ENCODE data around the gene NCOA5.

Gene NCOA5

DNA sequence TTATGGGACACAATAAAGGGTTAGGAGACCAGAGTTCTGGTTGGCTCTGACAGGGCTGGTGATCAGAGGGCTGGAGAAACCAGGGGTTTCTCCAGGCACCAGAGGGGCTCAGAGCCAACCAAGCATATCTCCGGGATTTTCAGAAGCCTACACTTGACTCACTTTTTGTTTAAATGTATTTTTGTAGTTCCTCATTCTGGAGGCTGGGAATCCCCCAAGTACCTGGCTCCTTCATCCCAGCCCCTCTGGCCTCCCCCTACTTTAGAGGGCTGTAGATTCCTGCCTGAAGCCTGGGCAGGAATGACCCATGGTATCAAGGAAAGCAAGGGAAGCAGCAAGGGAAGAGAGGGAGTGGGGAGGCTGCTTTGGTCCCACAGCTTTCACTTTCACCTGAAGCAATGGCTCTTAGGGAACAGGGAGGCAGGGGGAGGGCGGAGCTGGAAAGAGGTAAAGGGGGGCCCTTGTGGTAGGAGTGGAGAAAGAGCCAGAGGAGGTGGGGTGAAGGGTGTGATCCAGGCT, 29.3 kb upstream of the NCOA5 start:
- Histone ChIP-seq H3K27me3 (ENCODE audit: insufficient read depth, low read length) (peaks cover 15% of the 10 kb centered on the region), H3K36me3 (ENCODE audit: insufficient read depth, low read length) (no peaks in the 10 kb centered on the region), H3K27ac (ENCODE audit: low read depth, low read length) (no peak overlapping the region), H3K4me1 (ENCODE audit: control insufficient read depth, insufficient read depth, low read length, unreplicated experiment) (peaks cover 22% of the 10 kb centered on the region), H2AFZ (ENCODE audit: low read length, unreplicated experiment) (no peak overlapping the region), H3K79me2 (ENCODE audit: control insufficient read depth, insufficient read depth, low read length, unreplicated experiment) (peaks cover 8% of the 10 kb centered on the region), H3K4me3 (ENCODE audit: low read depth, low read length) (peak overlapping the region; percentile 77)

DNA sequence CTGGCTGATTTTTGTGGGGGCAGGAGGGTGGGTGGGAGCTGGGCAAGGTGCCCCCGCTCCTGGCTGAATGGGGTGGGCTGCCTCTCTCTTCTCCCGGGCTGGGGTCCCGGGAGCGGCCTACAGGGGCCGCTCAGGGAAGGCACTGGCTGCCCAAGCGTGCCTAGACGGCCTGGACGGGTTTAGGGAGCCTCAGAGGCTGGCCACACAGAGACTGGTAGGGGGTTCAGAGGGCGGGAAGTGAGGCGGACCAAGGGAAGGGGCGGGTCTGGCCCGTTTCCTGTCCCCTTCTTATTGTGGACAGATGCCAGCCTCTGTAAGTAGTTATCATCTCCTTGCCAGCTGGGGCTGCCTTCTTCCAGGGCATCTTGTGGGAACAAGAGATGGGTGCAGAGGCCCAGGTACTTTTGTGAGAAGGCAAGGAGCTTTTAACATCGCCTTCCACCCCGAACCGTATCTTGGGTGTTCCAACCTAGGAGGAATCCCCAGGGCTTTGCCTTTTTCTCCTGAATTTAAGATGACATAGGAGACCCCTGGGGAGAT, 28.8 kb upstream of the NCOA5 start:
- peaks cover 21% of the 10 kb centered on the region for H3K27me3 ChIP-seq (ENCODE audit: insufficient read depth, low read length)
- peaks cover 8% of the 10 kb centered on the region for H3K79me2 ChIP-seq (ENCODE audit: control insufficient read depth, insufficient read depth, low read length, unreplicated experiment)
- H2AFZ ChIP-seq (ENCODE audit: low read length, unreplicated experiment), result peak overlapping the region; percentile 42
- no peak overlapping the region for H3K27ac ChIP-seq (ENCODE audit: low read depth, low read length)
- peaks cover 22% of the 10 kb centered on the region for H3K4me1 ChIP-seq (ENCODE audit: control insufficient read depth, insufficient read depth, low read length, unreplicated experiment)
- peak overlapping the region; percentile 77 for H3K4me3 ChIP-seq (ENCODE audit: low read depth, low read length)
- no peaks in the 10 kb centered on the region for H3K36me3 ChIP-seq (ENCODE audit: insufficient read depth, low read length)

DNA sequence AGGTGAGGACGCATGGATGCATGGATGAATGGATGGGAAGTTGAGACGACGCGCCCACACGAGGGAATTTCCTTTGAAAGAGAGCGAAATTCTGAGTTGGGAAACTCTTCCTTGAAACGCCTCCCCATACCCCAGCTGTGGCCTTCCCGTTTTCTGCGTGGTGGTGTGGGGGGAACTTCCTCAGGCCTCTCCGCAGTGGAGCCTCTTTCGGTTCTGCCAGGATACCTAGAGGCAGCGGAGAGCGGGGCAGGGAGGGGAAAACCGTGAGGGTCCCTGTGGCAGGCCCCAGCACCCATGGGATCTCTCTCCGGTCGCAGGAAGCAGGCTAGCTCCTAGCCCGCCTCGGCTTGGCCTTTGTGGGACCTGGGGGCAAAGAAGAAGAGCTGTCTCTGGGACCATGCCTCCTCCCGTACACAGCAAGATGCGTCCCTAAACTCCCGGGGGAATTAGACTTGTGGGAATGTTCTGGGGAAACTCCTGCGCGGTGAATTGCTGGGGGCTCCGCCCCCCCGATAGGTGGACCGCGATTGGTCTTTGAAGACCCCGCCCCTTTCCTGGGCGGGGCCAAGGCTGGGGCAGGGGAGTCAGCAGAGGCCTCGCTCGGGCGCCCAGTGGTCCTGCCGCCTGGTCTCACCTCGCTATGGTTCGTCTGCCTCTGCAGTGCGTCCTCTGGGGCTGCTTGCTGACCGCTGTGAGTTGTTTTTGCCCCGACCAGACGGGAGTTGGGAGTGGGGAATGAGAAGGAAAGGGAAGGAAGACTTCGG, 28.1 kb upstream of the NCOA5 start, which contains the start of gene CD40:
Gene CD40, plus strand, starts transcription at position 611 of the 764 bp plus-strand sequence. Its CDS starts 30 bp downstream, at position 641.
- peak within 1 kb of the TSS; percentile 77 for H3K4me3 ChIP-seq (ENCODE audit: low read depth, low read length)

DNA sequence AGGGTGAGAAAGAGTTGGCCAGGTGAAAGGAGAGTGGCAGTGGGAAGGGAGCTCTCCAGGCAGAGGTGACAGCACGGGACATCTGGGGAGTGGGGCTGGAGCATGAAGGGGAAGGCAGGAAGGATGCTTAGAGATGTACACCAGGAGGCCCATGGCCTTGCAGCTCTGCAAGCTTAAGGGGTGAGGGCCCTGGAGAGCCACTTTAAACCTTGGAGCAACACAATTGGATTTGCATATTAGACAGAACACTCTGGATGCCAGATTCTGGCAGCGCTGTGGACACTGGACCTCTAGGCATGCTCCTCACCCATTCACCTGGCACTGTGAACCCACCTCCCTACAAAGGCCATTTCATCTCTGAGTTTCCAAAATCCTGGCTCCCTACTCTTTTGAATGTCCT, 24.7 kb upstream of the NCOA5 start:
- Histone ChIP-seq H3K79me2 (ENCODE audit: control insufficient read depth, insufficient read depth, low read length, unreplicated experiment) (peaks cover 1% of the 10 kb centered on the region), H3K36me3 (ENCODE audit: insufficient read depth, low read length) (no peaks in the 10 kb centered on the region), H3K27me3 (ENCODE audit: insufficient read depth, low read length) (peaks cover 57% of the 10 kb centered on the region), H3K4me3 (ENCODE audit: low read depth, low read length) (no peak overlapping the region), H2AFZ (ENCODE audit: low read length, unreplicated experiment) (no peak overlapping the region), H3K4me1 (ENCODE audit: control insufficient read depth, insufficient read depth, low read length, unreplicated experiment) (no peaks in the 10 kb centered on the region), H3K27ac (ENCODE audit: low read depth, low read length) (no peak overlapping the region)

More for the DNA sequence above, 28.1 kb upstream of the NCOA5 start, which contains the start of gene CD40:
- Histone ChIP-seq H3K27ac (ENCODE audit: low read depth, low read length) (peak within 1 kb of the TSS; percentile 33; the same call in 1 of the 2 replicates), H3K36me3 (ENCODE audit: insufficient read depth, low read length) (no peaks in the 10 kb centered on the region), H3K4me1 (ENCODE audit: control insufficient read depth, insufficient read depth, low read length, unreplicated experiment) (peaks cover 22% of the 10 kb centered on the region), H3K27me3 (ENCODE audit: insufficient read depth, low read length) (peaks cover 27% of the 10 kb centered on the region), H3K79me2 (ENCODE audit: control insufficient read depth, insufficient read depth, low read length, unreplicated experiment) (peaks cover 8% of the 10 kb centered on the region), H2AFZ (ENCODE audit: low read length, unreplicated experiment) (peak within 1 kb of the TSS; percentile 85)

DNA sequence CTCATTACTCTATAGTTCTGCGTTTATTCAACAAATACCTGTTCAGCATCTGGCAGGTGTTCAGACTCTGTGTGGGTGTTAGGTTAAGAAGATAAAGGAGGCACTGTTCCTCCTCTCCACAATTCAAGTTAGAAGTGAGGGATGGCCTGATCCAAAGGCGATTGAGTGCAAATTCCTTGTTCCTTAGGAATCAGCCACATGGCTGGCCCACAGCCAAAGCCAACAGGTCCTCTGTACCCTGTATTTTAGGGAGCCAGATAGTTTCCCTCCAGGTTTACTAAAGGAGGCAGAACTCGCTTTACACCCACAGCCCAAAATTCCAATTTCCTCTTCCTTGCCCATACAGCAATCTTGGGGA, 23.3 kb upstream of the NCOA5 start:
- no peak overlapping the region for H3K27ac ChIP-seq (ENCODE audit: low read depth, low read length)
- H3K27me3 ChIP-seq (ENCODE audit: insufficient read depth, low read length), result peaks cover 69% of the 10 kb centered on the region
- H3K36me3 ChIP-seq (ENCODE audit: insufficient read depth, low read length), result no peaks in the 10 kb centered on the region
- H3K4me1 ChIP-seq (ENCODE audit: control insufficient read depth, insufficient read depth, low read length, unreplicated experiment), result no peaks in the 10 kb centered on the region
- H2AFZ ChIP-seq (ENCODE audit: low read length, unreplicated experiment), result no peak overlapping the region
- no peaks in the 10 kb centered on the region for H3K79me2 ChIP-seq (ENCODE audit: control insufficient read depth, insufficient read depth, low read length, unreplicated experiment)
- H3K4me3 ChIP-seq (ENCODE audit: low read depth, low read length), result no peak overlapping the region

DNA sequence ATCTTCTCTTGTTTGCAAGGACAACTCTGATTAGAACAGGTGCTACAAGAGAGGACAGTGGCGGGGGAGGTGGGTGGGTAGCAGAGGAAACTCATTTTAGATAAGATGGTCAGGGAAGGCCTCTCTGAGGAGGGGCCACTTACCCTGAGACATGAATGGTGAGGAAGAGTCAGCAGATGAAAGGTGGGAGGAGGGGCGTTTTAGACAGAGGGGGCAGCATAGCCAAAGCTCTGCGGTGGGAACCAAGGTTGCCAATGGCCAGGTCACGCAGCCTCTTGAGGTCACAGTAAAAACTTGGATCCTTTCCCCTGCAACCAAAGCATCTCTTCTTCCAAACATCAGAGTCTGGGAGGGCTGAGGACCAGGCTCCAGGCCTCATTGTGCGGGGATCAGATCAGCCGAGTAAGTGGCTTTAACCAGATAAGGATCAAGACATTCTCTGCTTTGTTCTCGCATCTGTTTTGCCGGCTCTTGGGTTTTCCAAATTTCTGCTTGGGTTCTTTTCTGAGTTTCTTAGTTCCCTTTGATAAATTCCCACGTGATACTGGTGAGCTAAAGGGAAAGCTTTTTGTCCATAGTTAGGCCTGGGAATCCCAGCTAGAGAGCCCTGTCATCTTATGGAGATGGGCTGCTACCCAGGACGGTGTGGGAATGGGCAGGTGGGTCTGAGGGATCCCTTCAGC, 22.8 kb upstream of the NCOA5 start:
- H3K4me1 ChIP-seq (ENCODE audit: control insufficient read depth, insufficient read depth, low read length, unreplicated experiment), result no peaks in the 10 kb centered on the region
- H3K27ac ChIP-seq (ENCODE audit: low read depth, low read length), result no peak overlapping the region
- H3K4me3 ChIP-seq (ENCODE audit: low read depth, low read length), result no peak overlapping the region
- no peak overlapping the region for H2AFZ ChIP-seq (ENCODE audit: low read length, unreplicated experiment)
- H3K36me3 ChIP-seq (ENCODE audit: insufficient read depth, low read length), result no peaks in the 10 kb centered on the region
- H3K79me2 ChIP-seq (ENCODE audit: control insufficient read depth, insufficient read depth, low read length, unreplicated experiment), result no peaks in the 10 kb centered on the region
- H3K27me3 ChIP-seq (ENCODE audit: insufficient read depth, low read length), result peaks cover 74% of the 10 kb centered on the region

DNA sequence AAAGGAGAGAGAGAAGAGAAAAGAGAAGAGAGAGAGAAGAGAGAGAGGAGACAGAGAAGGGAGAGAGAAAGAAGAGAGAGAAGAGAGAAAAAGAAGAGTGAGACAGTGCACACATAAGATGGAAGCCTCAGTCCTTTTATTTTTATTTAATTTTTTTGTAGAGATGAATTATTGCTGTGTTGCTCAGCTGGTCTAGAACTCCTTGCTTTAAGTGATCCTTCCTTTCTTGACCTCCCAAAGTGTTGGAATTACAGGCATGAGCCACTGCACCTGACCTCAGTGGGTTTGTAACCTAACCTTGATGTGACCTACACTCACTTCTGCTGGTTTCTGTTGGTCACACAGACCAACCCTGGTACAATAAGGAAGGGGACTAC, 22.1 kb upstream of the NCOA5 start:
- H3K27ac ChIP-seq (ENCODE audit: low read depth, low read length), result no peak overlapping the region
- no peaks in the 10 kb centered on the region for H3K79me2 ChIP-seq (ENCODE audit: control insufficient read depth, insufficient read depth, low read length, unreplicated experiment)
- H3K4me3 ChIP-seq (ENCODE audit: low read depth, low read length), result no peak overlapping the region
- no peaks in the 10 kb centered on the region for H3K4me1 ChIP-seq (ENCODE audit: control insufficient read depth, insufficient read depth, low read length, unreplicated experiment)
- no peak overlapping the region for H2AFZ ChIP-seq (ENCODE audit: low read length, unreplicated experiment)
- H3K36me3 ChIP-seq (ENCODE audit: insufficient read depth, low read length), result no peaks in the 10 kb centered on the region
- peaks cover 82% of the 10 kb centered on the region for H3K27me3 ChIP-seq (ENCODE audit: insufficient read depth, low read length)

DNA sequence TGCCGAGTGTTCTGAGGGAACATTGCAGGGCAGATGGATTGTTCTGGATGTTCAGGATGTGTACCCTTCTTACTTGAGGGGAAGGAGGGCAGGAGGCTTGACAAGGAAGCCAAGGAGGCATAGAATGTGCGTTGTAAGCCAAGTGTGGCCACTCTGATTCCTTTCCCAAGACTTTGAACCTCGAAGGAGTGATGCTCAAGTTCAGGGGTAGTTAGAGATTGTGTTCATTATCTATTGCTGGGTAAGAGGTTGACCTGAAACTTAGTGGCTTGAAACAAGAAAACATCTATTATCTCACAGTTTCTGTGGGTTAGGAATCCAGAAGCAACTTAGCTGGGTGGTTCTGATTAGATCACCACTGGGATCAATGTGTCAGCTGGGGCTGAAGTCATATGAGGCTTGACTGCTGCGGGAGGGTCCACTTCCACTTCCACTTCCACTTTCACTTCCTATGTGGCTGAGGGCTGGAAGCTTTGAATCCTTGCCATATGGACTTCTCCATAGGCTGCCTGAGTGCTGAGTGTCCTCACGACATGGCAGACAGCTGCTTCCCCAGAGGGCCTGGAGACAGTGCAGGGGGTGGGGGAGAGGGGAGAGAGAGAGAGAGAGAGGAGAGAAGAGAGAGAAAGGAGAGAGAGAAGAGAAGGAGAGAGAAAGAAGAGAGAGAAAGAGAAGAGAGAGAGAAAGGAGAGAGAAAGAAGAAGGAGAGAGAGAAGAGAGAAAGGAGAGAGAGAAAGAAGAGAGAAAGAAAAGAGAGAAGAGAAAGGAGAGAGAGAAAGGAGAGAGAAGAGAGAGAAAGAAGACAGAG, 21.5 kb upstream of the NCOA5 start:
- no peaks in the 10 kb centered on the region for H3K36me3 ChIP-seq (ENCODE audit: insufficient read depth, low read length)
- H3K4me1 ChIP-seq (ENCODE audit: control insufficient read depth, insufficient read depth, low read length, unreplicated experiment), result no peaks in the 10 kb centered on the region
- no peak overlapping the region for H2AFZ ChIP-seq (ENCODE audit: low read length, unreplicated experiment)
- H3K27me3 ChIP-seq (ENCODE audit: insufficient read depth, low read length), result peaks cover 87% of the 10 kb centered on the region
- peak overlapping the region; percentile 36 for H3K4me3 ChIP-seq (ENCODE audit: low read depth, low read length)
- no peaks in the 10 kb centered on the region for H3K79me2 ChIP-seq (ENCODE audit: control insufficient read depth, insufficient read depth, low read length, unreplicated experiment)
- no peak overlapping the region for H3K27ac ChIP-seq (ENCODE audit: low read depth, low read length)

DNA sequence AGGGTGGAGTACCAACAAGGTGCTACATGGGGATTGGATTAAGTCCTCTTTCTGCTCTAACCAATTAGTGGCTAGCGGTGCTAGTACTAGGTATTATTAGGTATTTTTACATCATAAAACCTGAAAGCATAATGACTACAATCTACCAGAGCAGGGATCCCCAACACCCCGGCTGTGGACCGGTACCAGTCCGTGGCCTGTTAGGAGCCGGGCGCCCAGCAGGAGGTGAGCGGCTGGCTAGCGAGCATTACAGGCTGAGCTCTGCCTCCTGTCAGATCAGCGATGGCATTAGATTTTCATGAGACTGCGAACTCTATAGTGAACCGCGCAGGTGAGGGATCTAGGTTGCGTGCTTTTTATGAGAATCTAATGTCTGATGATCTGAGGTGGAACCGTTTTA, 19.2 kb upstream of the NCOA5 start:
- Histone ChIP-seq H2AFZ (ENCODE audit: low read length, unreplicated experiment) (no peak overlapping the region), H3K4me1 (ENCODE audit: control insufficient read depth, insufficient read depth, low read length, unreplicated experiment) (no peaks in the 10 kb centered on the region), H3K27me3 (ENCODE audit: insufficient read depth, low read length) (peaks cover 93% of the 10 kb centered on the region), H3K4me3 (ENCODE audit: low read depth, low read length) (no peak overlapping the region), H3K27ac (ENCODE audit: low read depth, low read length) (no peak overlapping the region), H3K36me3 (ENCODE audit: insufficient read depth, low read length) (no peaks in the 10 kb centered on the region), H3K79me2 (ENCODE audit: control insufficient read depth, insufficient read depth, low read length, unreplicated experiment) (no peaks in the 10 kb centered on the region)

DNA sequence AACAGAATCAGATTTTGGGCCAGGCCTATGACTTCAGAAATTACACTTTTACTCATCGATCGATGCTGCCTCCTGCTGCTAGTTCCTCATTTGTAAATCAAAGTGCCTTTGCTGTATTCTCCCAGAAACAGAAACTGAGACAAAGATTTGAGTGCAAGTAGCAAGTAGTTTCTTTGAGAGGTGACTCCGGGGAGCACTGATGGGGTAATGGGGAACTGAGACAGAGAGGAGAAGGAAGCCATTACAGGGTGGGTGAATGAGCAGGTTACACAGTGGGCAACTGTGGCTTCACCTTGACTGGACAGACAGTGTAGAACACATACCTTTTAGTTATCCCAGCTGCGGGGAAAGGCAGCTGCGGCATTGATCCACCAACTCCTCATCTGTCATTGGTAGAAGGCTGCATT, 18.7 kb upstream of the NCOA5 start:
- H3K4me3 ChIP-seq (ENCODE audit: low read depth, low read length), result no peak overlapping the region
- H3K27ac ChIP-seq (ENCODE audit: low read depth, low read length), result no peak overlapping the region
- no peaks in the 10 kb centered on the region for H3K79me2 ChIP-seq (ENCODE audit: control insufficient read depth, insufficient read depth, low read length, unreplicated experiment)
- no peaks in the 10 kb centered on the region for H3K4me1 ChIP-seq (ENCODE audit: control insufficient read depth, insufficient read depth, low read length, unreplicated experiment)
- H3K27me3 ChIP-seq (ENCODE audit: insufficient read depth, low read length), result peaks cover 93% of the 10 kb centered on the region
- no peaks in the 10 kb centered on the region for H3K36me3 ChIP-seq (ENCODE audit: insufficient read depth, low read length)
- H2AFZ ChIP-seq (ENCODE audit: low read length, unreplicated experiment), result no peak overlapping the region
